Measurements from ENCODE around the gene ELOVL3. TPM values are rescaled to one million over a fixed set of nuclear protein-coding genes. Genes with fewer than 3 reads are reported as not detected.
A peak's percentile ranks its signal among the peaks of the same experiment; 100 is the strongest.

ELOVL3 gene
- total RNA-seq, 1 donor from 2014 or later: not detected

DNA sequence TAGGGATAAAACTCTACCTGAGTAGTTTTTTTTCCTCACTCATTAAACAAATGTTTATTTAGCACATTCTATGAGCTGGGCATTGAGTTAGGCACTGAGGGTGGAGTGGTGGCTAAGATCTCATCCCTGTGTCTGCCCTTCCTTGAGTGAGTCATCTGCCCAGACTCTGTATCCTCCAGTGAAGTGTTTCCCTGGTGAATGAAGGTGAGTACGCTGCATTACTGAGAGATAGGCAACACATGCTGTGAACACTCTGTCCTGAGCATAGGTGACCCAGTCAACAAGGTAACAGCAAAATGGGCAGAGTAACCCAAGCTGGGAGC is 9.5 kb downstream of the ELOVL3 start:
- DNase-seq (ENCODE audit: low spot score, unreplicated experiment): no peak
- H3K27ac Mint-ChIP-seq: no peak overlapping the region
- no peaks in the 10 kb centered on the region for H3K36me3 Mint-ChIP-seq (ENCODE audit: insufficient read depth)
- peaks cover 83% of the 10 kb centered on the region for H3K27me3 Mint-ChIP-seq
- no peak for TF ChIP-seq CTCF (IDR thresholded peaks at IDR 0.05; ENCODE audit: unreplicated experiment)
- H3K9me3 Mint-ChIP-seq (ENCODE audit: low read depth): no peaks in the 10 kb centered on the region
- H3K4me1 Mint-ChIP-seq (ENCODE audit: low read depth): peaks cover 2% of the 10 kb centered on the region
- no peak overlapping the region for H3K4me3 Mint-ChIP-seq (ENCODE audit: low read depth)

DNA sequence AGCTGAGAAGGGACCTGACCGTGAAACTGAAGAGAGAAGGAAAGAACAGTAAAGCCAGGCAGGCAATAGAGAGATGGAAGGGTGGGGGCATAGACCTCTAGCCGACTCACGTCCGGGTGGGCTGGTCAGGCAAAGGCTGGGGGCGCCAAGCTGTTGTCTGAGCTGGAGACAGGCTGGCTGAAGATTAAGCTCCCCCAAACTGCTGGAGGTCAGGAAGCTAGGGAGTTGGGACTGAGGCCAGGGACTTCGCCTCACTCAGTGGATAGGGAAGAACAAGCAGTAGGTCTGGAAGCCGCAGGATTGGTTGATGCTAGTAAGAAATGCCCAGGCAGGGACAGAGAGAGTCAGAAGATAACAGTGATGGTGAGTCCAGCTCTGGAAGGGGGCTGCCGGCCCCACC is 9.9 kb downstream of the ELOVL3 start:
- Mint-ChIP-seq H3K27me3 (peaks cover 88% of the 10 kb centered on the region), H3K4me3 (ENCODE audit: low read depth) (no peak overlapping the region), H3K9me3 (ENCODE audit: low read depth) (no peaks in the 10 kb centered on the region), H3K36me3 (ENCODE audit: insufficient read depth) (no peaks in the 10 kb centered on the region), H3K4me1 (ENCODE audit: low read depth) (peaks cover 4% of the 10 kb centered on the region), H3K27ac (no peak overlapping the region)
- no peak for TF ChIP-seq CTCF (IDR thresholded peaks at IDR 0.05; ENCODE audit: unreplicated experiment)
- DNase-seq (ENCODE audit: low spot score, unreplicated experiment): no peak

DNA sequence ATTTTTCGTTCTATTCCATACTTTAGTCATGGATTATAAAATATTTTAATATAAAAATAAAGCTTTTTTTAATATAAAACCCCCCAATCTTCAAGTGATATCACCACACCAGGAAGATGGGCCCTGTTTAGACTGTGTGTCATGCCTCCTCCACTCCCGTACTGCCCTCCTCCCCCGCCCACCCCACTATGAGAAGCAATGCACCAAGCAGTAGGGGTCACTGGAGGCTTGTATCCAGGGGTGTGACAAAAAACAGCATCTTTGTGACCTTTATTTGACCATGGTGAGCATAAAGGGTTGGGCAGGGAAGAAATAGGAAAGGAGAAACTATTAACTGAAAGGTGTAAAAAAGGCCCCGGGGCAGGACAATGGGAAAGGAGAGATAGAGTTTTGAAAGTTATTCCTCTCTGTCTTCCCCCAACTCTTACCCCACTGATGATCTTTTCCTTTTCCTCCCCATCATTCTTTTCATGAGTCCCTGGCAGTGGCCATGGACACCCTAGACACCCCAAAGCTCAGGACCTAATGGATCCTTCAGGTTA is 11.7 kb downstream of the ELOVL3 start:
- peaks cover 94% of the 10 kb centered on the region for H3K27me3 Mint-ChIP-seq
- DNase-seq (ENCODE audit: low spot score, unreplicated experiment): no peak
- no peak overlapping the region for H3K4me3 Mint-ChIP-seq (ENCODE audit: low read depth)
- H3K27ac Mint-ChIP-seq: no peak overlapping the region
- peaks cover 8% of the 10 kb centered on the region for H3K4me1 Mint-ChIP-seq (ENCODE audit: low read depth)
- H3K36me3 Mint-ChIP-seq (ENCODE audit: insufficient read depth): no peaks in the 10 kb centered on the region
- TF ChIP-seq CTCF (IDR thresholded peaks at IDR 0.05; ENCODE audit: unreplicated experiment): no peak
- H3K9me3 Mint-ChIP-seq (ENCODE audit: low read depth): no peaks in the 10 kb centered on the region

DNA sequence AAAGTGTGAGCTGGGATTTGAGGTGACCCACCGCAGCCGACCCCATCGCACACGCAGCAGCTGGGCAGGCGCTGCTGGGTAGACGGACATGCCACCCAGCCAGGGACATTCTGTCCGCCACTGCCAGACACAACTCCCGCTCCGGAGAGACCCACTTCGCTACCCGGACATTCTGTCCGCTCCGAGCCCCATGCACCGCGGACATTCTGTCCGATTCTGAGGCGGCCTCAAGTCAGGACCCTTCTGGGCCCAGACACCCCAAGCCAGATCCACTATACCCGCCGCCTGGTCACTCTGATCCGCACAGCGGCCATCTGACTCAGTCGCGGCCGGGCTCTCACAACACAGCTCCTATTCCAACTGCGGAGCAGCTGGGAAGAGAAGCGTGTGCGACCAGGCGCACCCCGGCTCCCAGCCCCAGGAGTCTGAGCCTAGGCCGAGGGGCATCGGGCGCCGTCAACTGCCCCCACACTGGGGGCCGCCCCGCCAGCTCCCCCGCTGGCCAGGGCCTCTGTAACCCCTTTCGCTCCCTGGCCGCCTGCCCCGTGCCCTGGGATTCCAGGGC is 14.4 kb downstream of the ELOVL3 start:
- Mint-ChIP-seq H3K4me3 (ENCODE audit: low read depth) (peak overlapping the region; percentile 53), H3K27ac (no peak overlapping the region), H3K27me3 (peaks cover 78% of the 10 kb centered on the region), H3K4me1 (ENCODE audit: low read depth) (peaks cover 12% of the 10 kb centered on the region), H3K36me3 (ENCODE audit: insufficient read depth) (no peaks in the 10 kb centered on the region), H3K9me3 (ENCODE audit: low read depth) (no peaks in the 10 kb centered on the region)
- no peak for TF ChIP-seq CTCF (IDR thresholded peaks at IDR 0.05; ENCODE audit: unreplicated experiment)
- DNase-seq (ENCODE audit: low spot score, unreplicated experiment): no peak

- peaks cover 14% of the 10 kb centered on the region for H3K4me1 Mint-ChIP-seq (ENCODE audit: low read depth)
- DNase-seq (ENCODE audit: low spot score, unreplicated experiment): no peak
- TF ChIP-seq CTCF (IDR thresholded peaks at IDR 0.05; ENCODE audit: unreplicated experiment): no peak
- H3K36me3 Mint-ChIP-seq (ENCODE audit: insufficient read depth): no peaks in the 10 kb centered on the region
- H3K27me3 Mint-ChIP-seq: peaks cover 74% of the 10 kb centered on the region
- no peak overlapping the region for H3K27ac Mint-ChIP-seq
- peak overlapping the region; percentile 60 for H3K4me3 Mint-ChIP-seq (ENCODE audit: low read depth)
- no peaks in the 10 kb centered on the region for H3K9me3 Mint-ChIP-seq (ENCODE audit: low read depth)
These were observed 14.9 kb downstream of the ELOVL3 start for GRCh38 chr10:102241032-102241443.
